ENCODE data around the gene MSL3B.

Gene MSL3B

DNA sequence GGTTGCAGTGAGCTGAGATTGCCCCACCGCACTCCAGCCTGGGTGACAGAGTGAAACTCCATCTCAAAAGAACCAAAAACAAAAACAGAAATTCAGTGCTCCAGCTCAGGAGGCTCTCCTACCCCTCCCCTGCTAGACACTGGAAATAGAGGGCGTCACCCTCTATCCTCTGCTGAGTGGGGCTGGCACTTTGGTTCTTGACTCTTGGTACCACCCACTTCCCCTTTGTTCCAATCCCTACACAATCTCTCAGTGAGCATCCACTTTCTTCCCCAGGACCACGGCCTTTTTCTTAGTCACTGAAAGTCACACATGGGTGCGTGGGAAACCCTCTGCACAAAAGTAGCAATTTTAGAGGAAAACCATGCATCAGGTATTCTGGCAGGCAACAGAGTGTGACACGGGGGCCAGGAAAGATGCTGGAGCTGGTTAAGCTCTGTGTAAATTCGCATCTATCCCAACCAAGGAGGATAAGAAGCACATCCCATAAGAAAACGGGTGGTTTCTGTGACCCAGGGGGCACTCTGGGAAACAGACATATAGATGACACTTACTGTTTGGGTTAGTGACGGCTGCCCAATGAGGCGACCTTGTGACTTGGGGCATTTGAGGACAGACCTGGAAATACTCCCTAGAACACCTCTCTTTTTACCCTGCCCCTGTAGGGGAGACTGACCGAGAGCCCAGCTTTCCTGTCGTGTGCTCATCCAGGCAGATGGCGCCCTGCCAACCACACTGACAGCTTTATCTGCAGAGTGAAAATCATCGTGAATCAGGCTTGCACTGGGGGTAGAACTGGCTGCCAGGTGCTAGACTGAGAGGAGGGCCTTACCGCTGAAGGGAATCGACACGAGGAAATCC lies 21.6 kb downstream of the MSL3B start:
- Mint-ChIP-seq H3K4me1 (ENCODE audit: low read depth) (peaks cover 2% of the 10 kb centered on the region), H3K27ac (no peak overlapping the region), H3K36me3 (ENCODE audit: low read depth) (peaks cover 100% of the 10 kb centered on the region), H3K27me3 (no peaks in the 10 kb centered on the region), H3K4me3 (no peak overlapping the region), H3K9me3 (no peaks in the 10 kb centered on the region)
- no peak for DNase-seq

DNA sequence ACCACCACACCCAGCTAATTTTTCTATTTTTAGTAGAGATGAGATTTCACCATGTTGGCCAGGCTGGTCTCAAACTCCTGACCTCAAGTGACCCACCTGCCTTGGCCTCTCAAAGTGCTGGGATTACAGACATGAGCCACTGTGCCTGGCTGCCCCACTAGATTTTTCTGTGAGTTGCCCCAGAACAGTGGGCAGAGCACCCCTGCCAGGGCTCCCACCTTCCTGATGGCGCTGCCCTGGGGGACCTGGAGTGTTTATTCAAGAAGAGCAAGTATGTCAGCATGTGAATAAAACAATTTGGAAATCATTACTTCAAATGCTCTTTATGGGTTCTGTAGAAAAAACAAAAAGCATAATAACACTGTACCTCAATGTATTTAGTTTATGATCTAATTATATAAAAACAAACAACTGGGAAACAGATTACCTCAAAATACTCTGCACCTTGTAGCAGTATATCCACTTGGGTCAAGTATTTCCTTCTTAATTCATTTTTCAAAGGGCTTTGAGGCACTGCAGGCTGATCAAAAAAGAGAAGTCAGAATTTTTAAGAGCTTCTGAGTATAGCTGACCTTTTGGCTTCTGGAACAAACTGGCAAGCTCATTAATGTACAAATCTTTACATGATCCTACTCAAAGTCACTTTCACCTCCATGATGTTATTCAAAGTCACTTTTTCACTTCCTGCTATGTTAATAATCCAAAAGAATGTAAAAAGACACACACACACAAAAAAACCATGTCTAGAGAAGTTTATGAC lies 22.7 kb downstream of the MSL3B start:
- no peaks in the 10 kb centered on the region for H3K9me3 Mint-ChIP-seq
- no peak overlapping the region for H3K4me3 Mint-ChIP-seq
- no peaks in the 10 kb centered on the region for H3K27me3 Mint-ChIP-seq
- peaks cover 100% of the 10 kb centered on the region for H3K36me3 Mint-ChIP-seq (ENCODE audit: low read depth)
- H3K4me1 Mint-ChIP-seq (ENCODE audit: low read depth): no peaks in the 10 kb centered on the region
- no peak for DNase-seq
- H3K27ac Mint-ChIP-seq: no peak overlapping the region

DNA sequence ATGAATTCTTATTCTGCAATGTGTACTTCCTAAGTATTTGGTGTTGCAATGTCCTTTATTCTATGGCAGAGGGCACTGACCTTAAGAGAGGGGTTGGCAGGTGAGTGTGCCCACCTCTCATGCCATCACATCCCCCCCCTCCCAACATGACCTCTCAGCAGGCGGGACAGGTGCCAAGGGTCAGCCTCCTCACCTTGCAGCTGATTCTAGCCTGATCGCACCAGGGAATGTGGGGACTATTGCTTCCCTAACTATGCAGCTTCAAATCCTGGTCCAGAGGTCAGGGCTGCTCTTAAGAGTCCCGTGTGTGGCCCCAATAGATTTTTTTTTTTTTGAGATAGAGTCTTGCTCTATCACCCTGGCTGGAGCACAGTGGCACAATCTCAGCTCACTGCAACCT lies 23.4 kb downstream of the MSL3B start:
- DNase-seq: no peak
- Mint-ChIP-seq H3K36me3 (ENCODE audit: low read depth) (peaks cover 100% of the 10 kb centered on the region), H3K27ac (no peak overlapping the region), H3K4me3 (no peak overlapping the region), H3K9me3 (no peaks in the 10 kb centered on the region), H3K27me3 (no peaks in the 10 kb centered on the region), H3K4me1 (ENCODE audit: low read depth) (no peaks in the 10 kb centered on the region)

DNA sequence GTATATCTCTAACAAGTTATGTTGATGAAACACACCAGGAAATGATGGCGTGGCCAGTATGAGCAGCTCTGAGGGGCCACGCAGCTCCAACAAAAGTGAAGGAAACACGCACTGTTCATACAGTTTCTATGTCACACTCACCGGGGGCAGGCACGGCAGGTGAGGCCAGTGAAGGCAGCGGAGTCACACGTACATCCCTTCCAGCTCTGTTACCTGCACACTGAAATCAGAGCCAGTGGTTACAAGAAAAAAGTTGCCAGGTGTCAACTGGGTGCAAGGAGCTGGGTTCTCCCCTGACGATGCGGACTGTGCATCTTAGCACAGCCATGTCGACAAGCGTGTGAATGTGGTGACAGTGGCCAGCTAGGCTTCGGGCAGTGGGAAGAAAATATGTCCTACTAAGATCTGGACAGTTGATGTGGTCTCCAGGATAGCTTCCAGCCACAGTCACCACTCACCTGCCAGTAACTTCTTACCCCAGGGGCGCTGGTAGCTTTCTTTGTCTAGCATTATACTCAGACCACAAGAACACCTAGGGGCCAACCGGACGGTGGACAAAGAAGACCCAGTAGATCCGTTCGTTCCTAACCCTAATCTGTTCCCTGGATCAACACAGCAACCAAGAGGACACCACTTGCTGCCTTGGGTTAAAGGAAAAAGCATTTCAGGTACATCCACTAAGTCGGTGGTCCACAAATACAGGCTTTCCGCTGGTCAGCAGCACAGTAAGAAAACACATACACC lies 23.9 kb downstream of the MSL3B start:
- Mint-ChIP-seq H3K27me3 (no peaks in the 10 kb centered on the region), H3K4me3 (no peak overlapping the region), H3K36me3 (ENCODE audit: low read depth) (peaks cover 100% of the 10 kb centered on the region), H3K27ac (no peak overlapping the region), H3K4me1 (ENCODE audit: low read depth) (no peaks in the 10 kb centered on the region), H3K9me3 (no peaks in the 10 kb centered on the region)
- DNase-seq: peak; percentile 9

DNA sequence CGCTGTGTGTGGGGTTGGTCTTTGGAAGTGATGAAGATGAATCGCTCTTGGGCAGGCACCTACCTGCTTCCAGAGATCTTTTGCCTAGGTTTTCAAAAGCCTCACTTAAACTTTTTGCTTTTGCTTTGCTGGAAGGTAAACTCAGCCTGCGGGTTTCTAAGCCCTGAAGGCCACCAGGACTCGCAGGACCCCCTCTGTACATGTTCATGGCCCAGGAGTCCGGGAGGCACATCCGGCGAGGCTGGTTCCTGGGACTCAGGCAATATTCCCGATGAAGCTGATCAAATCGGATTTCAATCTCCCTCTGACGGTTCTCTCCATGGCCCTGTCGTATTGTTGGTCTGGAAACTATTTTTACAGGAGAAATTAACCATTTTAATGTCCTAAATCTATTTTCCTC lies 27.0 kb downstream of the MSL3B start:
- no peaks in the 10 kb centered on the region for H3K27me3 Mint-ChIP-seq
- H3K4me3 Mint-ChIP-seq: no peak overlapping the region
- no peak for DNase-seq
- H3K36me3 Mint-ChIP-seq (ENCODE audit: low read depth): peaks cover 100% of the 10 kb centered on the region
- no peaks in the 10 kb centered on the region for H3K9me3 Mint-ChIP-seq
- peaks cover 6% of the 10 kb centered on the region for H3K4me1 Mint-ChIP-seq (ENCODE audit: low read depth)
- no peak overlapping the region for H3K27ac Mint-ChIP-seq

DNA sequence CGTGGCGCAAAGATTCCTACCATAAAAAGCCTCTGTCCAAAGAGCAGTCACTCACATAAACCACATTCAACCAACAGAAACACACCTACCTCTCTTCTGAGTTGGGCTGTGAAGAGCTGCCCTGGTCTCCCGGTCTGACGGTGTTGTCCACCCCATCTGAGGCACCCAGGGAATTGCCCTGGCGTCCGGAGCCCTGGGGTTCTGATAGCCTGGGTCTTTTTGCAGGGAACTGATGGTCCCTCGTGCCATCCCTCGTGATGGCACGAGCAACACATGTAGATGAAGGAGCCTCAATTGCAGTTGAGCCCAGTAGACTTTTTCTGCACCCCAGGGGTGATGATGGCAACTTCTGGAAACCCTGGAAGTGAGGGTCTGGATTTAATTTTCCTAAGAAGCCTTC lies 27.7 kb downstream of the MSL3B start:
- Mint-ChIP-seq H3K4me1 (ENCODE audit: low read depth) (peaks cover 6% of the 10 kb centered on the region), H3K4me3 (no peak overlapping the region), H3K27ac (no peak overlapping the region), H3K27me3 (no peaks in the 10 kb centered on the region), H3K9me3 (no peaks in the 10 kb centered on the region), H3K36me3 (ENCODE audit: low read depth) (peaks cover 100% of the 10 kb centered on the region)
- no peak for DNase-seq

DNA sequence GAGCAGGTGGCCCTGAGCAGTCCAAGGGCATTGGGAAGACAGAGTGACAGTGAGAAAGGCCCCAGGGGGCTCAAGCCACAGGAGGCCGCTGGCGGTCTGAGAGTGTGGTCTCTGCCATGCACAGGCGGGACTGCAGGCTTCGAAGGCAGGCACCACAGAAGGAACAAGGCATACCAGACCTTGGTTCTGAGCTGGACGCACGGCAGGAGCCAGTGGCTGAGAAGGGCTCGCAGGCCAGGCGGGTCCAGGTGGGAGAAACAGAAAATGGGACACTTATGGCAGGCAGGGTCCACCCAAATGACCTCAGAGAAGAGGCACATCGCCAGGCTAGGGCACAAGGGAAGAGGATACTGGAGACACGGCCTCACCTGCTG lies 28.8 kb downstream of the MSL3B start:
- H3K9me3 Mint-ChIP-seq: no peaks in the 10 kb centered on the region
- H3K27me3 Mint-ChIP-seq: no peaks in the 10 kb centered on the region
- H3K4me3 Mint-ChIP-seq: no peak overlapping the region
- peaks cover 100% of the 10 kb centered on the region for H3K36me3 Mint-ChIP-seq (ENCODE audit: low read depth)
- no peak overlapping the region for H3K27ac Mint-ChIP-seq
- DNase-seq: no peak
- peaks cover 6% of the 10 kb centered on the region for H3K4me1 Mint-ChIP-seq (ENCODE audit: low read depth)

DNA sequence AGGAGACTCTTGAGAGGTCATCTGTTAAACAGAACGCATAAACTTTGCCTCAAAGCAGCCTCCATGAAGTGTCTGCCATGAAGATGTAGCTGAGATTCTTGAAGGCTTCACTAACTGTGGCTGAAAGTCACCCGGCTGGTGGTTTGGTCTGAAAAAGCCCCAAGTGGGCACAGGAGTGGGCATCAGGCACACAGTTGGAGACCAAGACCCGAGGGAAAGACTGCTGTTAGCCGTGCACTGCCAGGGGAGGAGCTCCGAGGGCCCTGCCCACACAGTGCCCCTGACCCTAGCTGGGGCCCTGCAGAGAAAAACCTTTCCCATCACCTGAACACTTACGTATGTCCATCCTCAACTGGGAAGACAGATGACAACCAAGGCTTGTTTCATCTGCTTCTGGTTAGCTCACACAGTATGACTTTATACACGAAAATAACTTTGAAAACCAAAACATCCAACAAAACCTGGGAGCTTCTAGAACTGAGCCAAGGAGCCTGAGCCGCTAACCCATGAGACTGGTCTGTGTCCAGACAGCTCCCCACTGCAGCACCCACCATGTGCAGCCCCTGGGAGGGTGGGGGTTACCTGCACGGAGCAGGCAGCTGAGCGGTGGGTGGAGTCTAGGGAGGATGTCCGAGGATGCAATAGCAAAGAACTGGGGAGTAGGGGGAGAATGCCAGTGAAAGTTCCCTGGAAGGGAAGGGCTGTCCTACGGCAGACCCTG lies 29.3 kb downstream of the MSL3B start:
- Mint-ChIP-seq H3K36me3 (ENCODE audit: low read depth) (peaks cover 100% of the 10 kb centered on the region), H3K27me3 (no peaks in the 10 kb centered on the region), H3K9me3 (no peaks in the 10 kb centered on the region)

DNA sequence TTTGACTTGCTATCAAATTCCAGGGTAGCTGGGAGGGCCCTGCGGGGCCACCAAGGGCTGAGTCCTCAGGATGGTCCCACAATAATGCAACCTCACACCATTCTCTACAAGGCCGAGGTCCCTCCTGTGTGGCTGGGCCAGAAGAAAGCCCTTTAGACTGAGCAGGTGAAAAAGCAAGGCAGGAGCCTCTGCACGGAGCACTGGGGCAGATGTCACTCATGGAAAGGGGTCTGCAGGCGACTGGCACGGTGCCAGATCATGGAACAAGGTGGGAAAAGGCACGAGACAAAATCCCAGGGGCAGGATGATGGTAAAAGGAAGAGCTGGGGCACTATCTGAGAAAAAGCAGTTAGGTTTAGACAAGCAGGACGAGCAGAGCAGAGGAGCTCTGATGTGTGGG lies 29.9 kb downstream of the MSL3B start:
- Mint-ChIP-seq H3K27ac (no peak overlapping the region), H3K27me3 (no peaks in the 10 kb centered on the region), H3K9me3 (no peaks in the 10 kb centered on the region), H3K4me3 (no peak overlapping the region), H3K4me1 (ENCODE audit: low read depth) (peaks cover 6% of the 10 kb centered on the region), H3K36me3 (ENCODE audit: low read depth) (peaks cover 95% of the 10 kb centered on the region)
- DNase-seq: peak; percentile 22

More for the DNA sequence above, 29.3 kb downstream of the MSL3B start:
- H3K4me3 Mint-ChIP-seq: no peak overlapping the region
- H3K4me1 Mint-ChIP-seq (ENCODE audit: low read depth): peaks cover 6% of the 10 kb centered on the region
- H3K27ac Mint-ChIP-seq: no peak overlapping the region
- DNase-seq: no peak

DNA sequence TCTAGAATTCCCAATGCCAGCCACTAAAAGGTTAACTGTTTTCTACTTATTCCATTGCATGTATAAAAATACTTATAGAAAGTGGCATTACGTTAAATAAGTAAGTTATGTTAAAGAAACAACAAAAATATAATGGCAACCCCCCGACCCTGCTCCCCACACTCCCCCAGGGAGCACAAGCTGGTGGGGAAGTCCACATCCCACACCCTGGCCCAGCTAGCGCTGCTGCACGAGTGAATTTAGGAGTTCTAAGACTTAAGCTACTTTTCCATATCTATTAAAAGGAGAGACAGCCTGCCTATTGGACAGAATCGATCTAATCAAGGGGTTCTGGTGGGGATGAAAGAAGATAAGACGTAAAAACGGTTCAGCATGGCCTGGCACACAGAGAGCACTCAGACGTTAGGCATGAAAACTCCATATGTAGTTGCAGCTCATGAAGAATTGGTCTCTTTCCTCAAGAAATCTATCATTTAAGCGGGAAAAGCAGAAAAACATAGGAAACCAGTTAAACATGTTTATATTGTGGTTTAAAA lies 30.4 kb downstream of the MSL3B start:
- no peak for DNase-seq
- Mint-ChIP-seq H3K4me1 (ENCODE audit: low read depth) (peaks cover 6% of the 10 kb centered on the region), H3K27ac (no peak overlapping the region), H3K9me3 (no peaks in the 10 kb centered on the region), H3K4me3 (no peak overlapping the region), H3K36me3 (ENCODE audit: low read depth) (peaks cover 90% of the 10 kb centered on the region), H3K27me3 (no peaks in the 10 kb centered on the region)

DNA sequence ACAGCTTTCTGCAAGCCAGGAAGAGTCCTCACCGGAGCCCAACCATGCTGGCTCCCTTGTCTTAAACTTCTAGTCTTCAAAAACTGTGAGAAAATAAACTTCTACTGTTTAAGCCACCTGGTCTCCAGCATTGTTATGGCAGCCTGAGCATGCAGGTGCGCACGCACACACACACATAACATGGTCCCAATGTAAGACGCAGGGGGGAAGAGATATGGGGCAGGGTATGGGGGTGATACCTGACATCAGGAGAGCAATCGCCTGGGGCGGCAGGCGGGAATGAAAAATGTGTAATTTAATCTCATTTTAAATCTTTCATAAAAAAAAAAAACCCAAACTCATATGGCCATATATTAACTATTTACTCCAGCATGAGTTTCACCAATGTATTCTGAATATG lies 31.8 kb downstream of the MSL3B start:
- Mint-ChIP-seq H3K27me3 (no peaks in the 10 kb centered on the region), H3K4me1 (ENCODE audit: low read depth) (peaks cover 6% of the 10 kb centered on the region), H3K4me3 (no peak overlapping the region), H3K9me3 (no peaks in the 10 kb centered on the region), H3K27ac (no peak overlapping the region), H3K36me3 (ENCODE audit: low read depth) (peaks cover 76% of the 10 kb centered on the region)
- DNase-seq: no peak

DNA sequence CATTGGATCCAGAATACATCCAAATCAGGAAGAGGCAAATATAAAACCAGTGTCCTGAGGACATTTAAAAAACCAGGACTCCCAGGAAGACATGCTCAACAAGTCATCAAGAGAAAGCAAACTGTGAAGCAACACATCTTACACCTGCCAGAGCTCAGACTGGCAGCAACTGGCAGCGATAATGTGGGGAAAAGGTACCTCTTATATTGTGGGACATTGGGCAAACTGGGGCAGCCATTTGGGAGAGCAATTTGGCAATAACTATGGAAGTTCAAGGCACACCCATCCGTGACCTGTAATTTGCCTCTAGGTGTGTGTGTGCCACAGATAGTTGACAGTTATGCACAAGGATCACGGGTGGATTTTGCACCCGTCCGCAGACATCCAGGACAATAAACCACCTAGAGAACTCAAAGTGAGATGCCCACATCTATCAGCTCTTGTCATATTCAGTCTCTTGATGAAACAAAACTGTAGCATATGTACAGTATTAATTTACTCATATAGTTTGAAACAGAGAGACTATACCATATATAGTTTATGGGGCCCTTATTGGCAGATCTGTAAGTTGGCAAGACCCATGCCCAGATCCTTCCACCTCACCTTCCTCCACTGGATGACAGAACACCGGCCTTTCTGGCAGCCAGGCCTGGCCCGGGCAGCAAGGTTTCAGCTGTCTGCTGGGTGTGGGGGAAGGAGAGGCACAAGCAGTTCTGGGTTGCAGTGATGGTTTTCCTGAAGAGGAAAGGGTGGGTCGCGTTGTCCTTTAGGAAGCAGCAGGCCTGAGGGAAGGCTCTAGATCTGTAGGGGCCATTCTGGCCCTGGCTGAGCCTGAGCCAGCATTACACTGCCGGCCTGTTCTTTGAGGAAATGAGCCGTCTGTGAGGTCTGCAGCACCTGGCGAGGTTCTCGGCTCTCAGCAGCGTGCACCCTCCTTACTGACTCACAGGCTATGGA lies 32.7 kb downstream of the MSL3B start:
- Mint-ChIP-seq H3K4me3 (no peak overlapping the region), H3K36me3 (ENCODE audit: low read depth) (peaks cover 68% of the 10 kb centered on the region), H3K27me3 (no peaks in the 10 kb centered on the region), H3K9me3 (no peaks in the 10 kb centered on the region), H3K27ac (no peak overlapping the region), H3K4me1 (ENCODE audit: low read depth) (peaks cover 6% of the 10 kb centered on the region)
- DNase-seq: peak; percentile 14

DNA sequence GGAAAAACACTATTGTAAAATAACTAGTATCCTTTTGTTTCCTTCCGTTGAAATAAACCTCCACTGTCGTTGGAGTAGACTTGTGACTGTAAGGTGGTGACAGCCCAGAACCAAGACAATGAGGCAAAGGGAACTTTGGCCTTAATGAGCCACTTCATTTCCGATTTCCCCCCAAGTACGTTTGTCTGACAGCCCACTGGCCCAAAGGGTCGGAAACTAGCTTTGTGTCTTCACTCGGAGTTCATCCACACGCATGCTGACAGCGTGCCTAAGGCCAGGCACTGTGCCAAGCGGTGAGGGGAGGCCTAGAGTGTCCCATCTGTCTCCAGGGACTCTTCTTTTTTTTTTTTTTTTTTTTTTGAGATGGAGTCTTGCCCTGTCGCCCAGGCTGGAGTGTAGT lies 34.8 kb downstream of the MSL3B start:
- no peaks in the 10 kb centered on the region for H3K27me3 Mint-ChIP-seq
- H3K27ac Mint-ChIP-seq: no peak overlapping the region
- DNase-seq: no peak
- peaks cover 46% of the 10 kb centered on the region for H3K36me3 Mint-ChIP-seq (ENCODE audit: low read depth)
- H3K4me3 Mint-ChIP-seq: no peak overlapping the region
- peaks cover 5% of the 10 kb centered on the region for H3K4me1 Mint-ChIP-seq (ENCODE audit: low read depth)
- no peaks in the 10 kb centered on the region for H3K9me3 Mint-ChIP-seq

Data from activated T-cell treated with anti-CD3 and anti-CD28 coated beads, Interleukin-2, amount 50 U/mL, for 24 hours (primary cell).